Measurements from ENCODE around the gene SUPT4H1.

SUPT4H1 gene

DNA sequence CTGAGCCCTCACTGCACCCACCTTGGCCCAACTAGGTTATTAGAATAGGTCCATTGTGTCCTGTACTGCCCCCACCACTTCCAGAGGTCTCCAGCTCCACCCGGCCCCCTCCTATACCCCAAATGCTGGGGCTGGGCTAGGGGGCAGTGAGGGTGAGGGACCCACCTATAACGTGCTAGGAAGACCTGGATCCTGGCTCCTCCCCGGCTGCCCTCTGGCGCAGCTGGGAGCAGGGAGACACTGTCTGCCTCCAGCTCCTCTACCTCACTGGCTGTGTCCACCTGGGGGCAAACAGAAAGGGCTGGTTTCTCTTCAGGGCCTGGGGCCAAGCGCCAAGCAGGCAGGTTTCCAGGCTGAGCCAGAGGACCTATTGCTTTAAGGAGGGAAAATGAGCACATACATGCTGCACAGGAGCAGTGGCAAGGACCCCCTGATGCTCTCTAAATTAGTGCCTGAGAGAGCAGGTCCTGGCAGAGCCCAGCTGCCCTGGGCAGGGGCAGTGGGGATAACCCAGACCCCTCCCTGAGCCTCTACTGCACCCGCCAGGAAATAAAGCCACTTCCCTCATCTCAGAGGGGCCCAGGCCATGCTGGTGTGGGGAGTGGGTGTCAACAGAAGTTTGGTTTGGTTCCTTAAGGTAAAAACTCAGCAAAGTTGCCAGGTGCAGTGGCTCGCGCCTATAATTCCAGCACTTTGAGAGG, 35.6 kb downstream of the SUPT4H1 start:
- DNase-seq, result no peak

DNA sequence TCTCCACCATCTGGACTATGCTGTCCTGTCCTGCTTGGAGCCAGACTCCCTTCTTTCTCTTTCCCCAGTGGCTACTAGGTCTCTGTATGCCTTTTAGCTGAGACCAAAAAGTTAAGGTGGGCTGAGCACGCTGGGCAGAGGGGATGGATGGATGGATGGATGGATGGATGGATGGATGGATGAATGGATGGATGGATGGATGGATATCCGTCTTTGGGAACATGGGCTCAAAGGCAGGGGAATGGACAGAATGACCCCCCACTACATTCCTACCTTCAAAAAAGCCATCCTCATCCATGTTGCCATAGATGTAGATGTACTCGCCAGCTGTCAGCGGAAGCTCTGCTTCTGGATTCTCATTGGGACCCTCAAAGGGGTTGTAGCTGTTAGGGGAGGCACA, 36.3 kb downstream of the SUPT4H1 start:
- DNase-seq, result no peak

- no peak for DNase-seq
Measured at GRCh38 chr17:58315281-58315711, 36.7 kb downstream of the SUPT4H1 start.

DNA sequence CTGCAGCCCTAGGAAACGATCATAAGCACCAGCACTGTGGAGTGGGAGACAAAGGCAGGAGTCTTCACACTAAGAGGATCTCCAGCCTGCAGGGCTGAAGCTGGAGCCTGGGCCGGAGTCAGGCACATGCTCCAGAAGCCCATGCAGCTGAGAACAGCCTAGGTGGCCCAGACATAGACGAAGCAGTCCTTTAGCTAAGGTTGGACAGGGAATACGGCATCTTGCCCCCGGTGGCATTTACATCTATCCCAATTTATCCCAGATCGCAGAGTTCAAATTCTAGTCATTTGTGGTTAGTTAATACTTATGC, 37.3 kb downstream of the SUPT4H1 start:
- no peak for DNase-seq

- no peak for DNase-seq
Measured at GRCh38 chr17:58313815-58314705, 37.9 kb downstream of the SUPT4H1 start.

DNA sequence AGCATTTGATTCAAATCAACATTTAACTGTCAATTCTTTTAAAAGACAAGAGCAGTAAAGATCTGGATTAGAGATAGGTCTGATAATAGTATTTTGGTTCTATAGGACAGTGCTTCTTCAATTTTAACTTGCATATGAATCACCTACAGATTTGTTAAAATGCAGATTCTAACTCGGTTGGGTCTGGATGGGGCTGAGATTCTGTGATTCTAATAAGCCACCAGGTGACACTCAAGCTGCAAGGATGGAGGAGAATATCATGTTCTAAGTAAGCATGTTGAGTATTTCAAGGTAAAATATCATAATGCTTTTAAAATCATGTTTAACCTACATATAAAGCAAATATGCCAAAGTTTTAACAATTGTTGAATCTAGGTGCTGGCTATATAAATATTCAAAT, 39.2 kb downstream of the SUPT4H1 start:
- no peak for DNase-seq

DNA sequence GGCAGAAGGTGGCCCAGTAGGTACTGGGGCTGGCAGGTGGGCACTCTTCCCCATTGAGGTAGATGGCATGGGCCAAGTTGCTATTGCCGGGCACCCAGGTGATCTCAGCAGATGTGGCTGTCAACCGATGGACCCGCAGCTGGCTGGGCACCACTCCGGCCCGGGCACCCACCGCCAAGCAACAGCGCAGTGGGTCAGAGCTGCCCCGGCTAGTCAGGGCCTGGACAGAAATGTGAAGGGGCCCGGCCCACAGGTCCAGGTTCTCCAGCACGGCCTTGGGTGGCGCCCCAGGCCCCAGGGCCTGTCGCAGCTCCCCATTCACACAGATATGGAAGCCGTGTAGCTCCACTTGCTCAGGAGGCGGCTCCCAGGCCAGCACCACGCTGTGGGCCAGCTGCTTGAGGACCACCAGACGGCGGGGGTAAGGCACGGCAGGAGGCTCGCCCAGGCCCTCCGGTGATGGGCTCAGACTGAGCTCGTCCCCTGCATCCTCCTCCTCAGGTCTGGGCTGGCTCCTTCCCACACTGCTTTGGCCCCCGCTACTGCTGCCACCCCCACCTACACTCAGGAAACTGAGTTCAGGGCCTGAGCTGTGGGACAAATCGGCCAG, 39.9 kb downstream of the SUPT4H1 start:
- DNase-seq, result no peak

DNA sequence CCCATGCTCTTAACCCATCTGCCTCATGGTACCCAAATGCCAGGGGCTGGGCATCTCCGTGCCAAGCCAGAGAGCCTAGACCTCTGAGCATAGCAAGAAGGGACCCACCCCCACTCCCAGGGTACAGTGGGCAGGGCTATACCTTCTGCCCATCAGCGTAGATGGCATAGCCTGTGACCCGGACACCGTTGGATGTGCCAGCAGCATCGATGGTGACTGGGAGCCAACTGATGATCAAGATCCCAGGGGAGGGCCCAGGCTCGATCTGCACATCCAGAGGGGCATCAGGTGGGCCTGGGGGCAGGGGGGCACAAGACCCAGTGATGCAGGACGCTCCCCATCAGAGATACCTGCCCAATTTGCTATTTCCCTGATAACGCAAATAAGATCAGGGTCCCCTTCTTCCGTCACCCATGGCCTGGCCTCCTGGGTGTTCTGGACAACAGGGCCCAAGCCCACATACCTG, 40.5 kb downstream of the SUPT4H1 start:
- no peak for DNase-seq

GRCh38 chr17:58310511-58311428, 41.2 kb downstream of the SUPT4H1 start:
- no peak for DNase-seq

DNA sequence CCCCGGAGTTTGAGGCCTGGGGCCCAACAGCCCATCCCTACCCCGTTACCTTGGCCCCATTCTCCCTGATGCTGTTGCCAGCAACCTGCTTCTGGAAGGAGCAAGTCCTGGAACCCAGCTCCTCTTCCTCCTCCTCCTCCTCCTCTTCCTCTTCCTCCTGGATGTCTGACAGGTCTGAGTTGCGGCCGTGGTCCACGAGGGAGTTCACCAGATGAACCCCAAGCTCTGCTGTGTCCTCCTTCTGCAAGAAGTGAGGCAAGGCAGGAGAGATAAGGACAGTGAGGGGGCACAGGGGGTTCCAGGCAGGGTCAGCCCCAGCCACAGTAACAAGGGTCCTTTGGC, 42.1 kb downstream of the SUPT4H1 start:
- DNase-seq, result no peak

DNA sequence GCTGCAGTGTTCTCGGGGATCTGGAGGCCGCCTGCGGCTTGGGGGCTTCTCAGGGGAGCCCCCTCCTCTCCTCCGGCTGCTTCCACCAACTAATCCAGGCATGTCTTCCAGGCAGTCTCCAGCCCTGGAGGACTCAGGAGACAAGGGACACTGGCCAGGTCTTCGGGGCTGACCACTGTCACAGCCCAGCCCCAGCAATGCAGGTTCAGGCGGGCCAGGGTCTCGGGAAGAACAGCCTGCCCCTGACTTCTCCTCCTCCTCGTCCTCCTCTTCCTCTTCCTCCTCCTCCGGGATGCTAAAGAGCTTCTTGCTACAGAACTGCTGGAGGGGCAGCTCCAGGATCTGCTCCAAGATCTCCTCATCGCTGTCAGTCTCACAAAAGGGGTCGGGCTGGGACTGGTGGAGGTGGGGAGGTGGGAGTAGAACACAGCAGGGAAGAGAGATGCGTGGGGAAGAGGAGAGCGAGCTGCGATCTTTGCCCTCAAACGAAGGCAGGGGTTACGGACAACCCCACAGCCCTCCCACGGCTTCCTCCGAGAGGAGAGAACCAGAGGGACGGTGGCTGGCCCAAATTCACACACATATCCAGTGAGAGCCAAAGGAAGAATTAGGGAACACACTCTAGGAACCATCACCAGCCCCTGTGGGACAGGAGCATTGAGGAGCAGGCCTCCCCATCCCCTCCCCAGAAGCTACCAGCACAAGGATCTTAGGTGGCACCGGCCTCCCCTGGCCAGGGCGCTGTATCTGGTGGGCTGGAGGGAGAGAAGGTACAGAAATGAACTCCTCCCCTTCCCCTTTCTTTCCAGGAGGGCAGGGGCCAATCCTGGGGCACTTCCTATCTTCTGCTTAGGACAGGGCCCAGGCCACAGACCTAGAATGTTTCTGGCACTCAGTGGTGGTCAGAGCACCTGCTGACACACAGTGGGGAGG, 42.8 kb downstream of the SUPT4H1 start:
- no peak for DNase-seq

DNA sequence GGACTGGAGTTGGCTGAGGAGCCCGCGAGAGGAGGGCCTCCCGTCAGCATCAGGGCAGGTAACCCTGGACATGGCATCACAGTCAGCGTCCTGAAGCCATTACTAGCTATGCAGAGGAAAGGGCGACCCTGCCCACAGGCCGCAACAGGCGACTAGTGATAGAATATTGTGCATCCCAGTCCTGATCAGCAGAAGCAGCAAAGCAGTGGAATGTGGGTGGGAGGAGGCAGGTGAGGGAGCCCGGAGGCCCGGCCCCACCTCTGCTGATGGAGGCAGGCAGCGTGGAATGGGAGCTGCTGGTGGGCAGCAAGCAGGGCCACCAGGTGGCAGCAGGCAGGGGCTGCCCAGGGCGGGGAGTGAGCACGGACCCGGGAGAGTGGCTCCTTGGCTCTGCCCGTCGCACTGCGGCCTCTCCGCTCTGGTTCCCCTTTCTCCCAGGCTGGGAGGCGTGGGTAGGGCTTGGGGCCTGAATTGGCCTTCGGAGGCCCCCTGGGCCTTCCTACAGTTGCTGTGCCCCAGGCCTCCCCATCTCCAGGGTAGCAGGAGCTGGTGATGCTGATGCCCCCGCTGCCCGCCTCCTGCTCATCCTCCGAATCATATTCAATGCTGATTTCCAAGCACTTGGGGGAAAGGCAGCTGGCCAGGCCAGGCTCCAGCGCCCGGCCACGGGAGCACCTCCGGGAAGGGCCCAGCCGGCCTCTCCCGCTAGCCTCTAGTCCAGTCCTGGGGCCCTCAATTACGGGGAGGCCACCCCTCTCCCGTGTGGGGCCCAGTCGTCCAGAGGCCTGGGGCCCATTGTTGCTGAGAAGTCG, 43.6 kb downstream of the SUPT4H1 start:
- peak; percentile 68 for DNase-seq

- DNase-seq, result no peak
Measured at GRCh38 chr17:58307468-58308172, 44.4 kb downstream of the SUPT4H1 start.

- no peak for DNase-seq
Measured at GRCh38 chr17:58306131-58306951, 45.7 kb downstream of the SUPT4H1 start.

DNA sequence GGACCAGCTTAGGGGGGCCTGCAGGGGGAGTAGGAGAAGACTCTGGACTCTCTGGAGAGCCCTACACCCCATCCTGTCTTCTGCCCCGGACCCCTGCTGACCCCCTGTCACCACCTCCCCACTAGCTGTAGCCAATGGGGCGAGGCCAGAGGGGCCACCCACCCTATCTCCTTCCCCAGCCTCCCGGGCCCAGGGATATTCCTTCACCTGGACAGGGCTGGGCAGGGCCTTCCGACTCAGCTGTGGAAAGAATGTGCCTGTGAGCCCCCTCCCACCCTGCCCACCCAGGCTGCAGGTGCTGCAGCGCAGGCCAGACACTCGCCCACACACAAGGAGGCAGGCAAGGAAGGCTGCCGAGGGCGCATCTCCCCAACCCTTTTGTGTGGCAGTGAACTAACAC, 46.4 kb downstream of the SUPT4H1 start:
- DNase-seq, result no peak

DNA sequence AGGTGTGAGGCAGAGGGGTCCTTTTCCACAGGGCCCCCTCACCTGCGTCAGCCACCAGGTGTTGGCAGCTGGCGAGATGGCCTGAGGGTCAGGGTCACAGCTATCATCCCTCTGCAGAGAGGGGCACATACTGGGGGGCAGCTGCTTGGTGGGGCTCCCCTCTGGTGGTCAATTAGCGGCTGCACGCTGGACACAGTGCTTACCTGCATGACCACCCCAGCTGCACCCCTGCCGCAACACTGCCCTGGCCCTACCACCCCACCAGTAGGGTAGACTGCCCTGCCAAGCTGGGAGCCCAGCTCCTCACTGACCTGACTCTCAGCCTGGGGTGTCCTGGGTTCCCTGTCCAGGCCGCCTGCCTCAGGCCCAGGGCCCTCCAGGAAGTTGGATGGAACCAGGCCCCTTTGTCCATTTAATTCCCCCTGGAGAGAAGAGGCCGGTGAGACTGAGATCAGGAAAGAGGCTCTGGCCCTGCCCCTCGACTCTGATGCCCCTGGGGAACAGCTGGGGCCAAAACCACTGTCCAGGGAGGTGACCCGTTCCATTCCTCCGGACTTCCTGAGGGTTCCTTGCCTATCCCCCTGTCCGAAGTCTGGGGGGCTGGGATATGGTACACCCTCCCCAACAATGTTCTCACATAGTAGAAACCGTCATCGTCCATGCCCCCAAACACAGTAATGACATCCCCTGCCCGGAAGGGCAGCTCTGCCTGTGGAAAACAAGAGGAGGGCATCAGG, 47.1 kb downstream of the SUPT4H1 start:
- DNase-seq, result no peak

GRCh38 chr17:58303971-58304749, 47.8 kb downstream of the SUPT4H1 start:
- peak; percentile 61 for DNase-seq
